HEK293 (cell line): ENCODE data around the gene EMP3.

ENCODE experiments used
- BCL11B ChIP-seq: fragments of 450-650 bp; formaldehyde crosslinking; IDR thresholded peaks from 2 replicates; pipeline ENCODE4 v1.5.1; 2016; ENCODE audit warnings: low read depth, missing biosample characterization, missing genetic modification characterization
- EGR2 ChIP-seq: fragments of 450-650 bp; formaldehyde crosslinking; IDR thresholded peaks from 2 replicates; pipeline ENCODE4 v1.5.1; 2016; ENCODE audit warnings: low read depth, missing biosample characterization, missing genetic modification characterization
- GLI4 ChIP-seq: fragments of 450-650 bp; formaldehyde crosslinking; IDR thresholded peaks from 2 replicates; pipeline ENCODE4 v1.5.1; 2016; ENCODE audit warnings: missing biosample characterization, missing genetic modification characterization
- KLF10 ChIP-seq: fragments of 450-650 bp; IDR thresholded peaks from 2 replicates; pipeline ENCODE4 v1.5.1; 2018; ENCODE audit warnings: missing biosample characterization, mild to moderate bottlenecking, missing genetic modification characterization
- KLF8 ChIP-seq: fragments of 450-650 bp; formaldehyde crosslinking; IDR thresholded peaks from 2 replicates; pipeline ENCODE4 v1.5.1; 2016; ENCODE audit warnings: missing biosample characterization, missing genetic modification characterization
- KLF9 ChIP-seq: fragments of 450-650 bp; formaldehyde crosslinking; IDR thresholded peaks from 2 replicates; pipeline ENCODE4 v1.5.1; 2016; ENCODE audit warnings: missing biosample characterization, missing genetic modification characterization, low read depth
- PRDM1 ChIP-seq: fragments of 450-650 bp; formaldehyde crosslinking; IDR thresholded peaks from 2 replicates; pipeline ENCODE4; 2016; ENCODE audit warnings: missing biosample characterization, missing genetic modification characterization
- ZNF138 ChIP-seq: fragments of 450-650 bp; formaldehyde crosslinking; IDR thresholded peaks from 2 replicates; pipeline ENCODE4 v1.5.1; 2016; ENCODE audit warnings: missing biosample characterization, missing genetic modification characterization, borderline replicate concordance
- ZNF157 ChIP-seq: fragments of 450-650 bp; formaldehyde crosslinking; IDR thresholded peaks from 2 replicates; pipeline ENCODE4 v1.5.1; 2016; ENCODE audit warnings: missing biosample characterization, missing genetic modification characterization
- ZNF184 ChIP-seq: fragments of 450-650 bp; IDR thresholded peaks from 2 replicates; pipeline ENCODE4 v1.5.1; 2018; ENCODE audit warnings: missing biosample characterization, mild to moderate bottlenecking, missing genetic modification characterization
- ZNF19 ChIP-seq: fragments of 450-650 bp; formaldehyde crosslinking; IDR thresholded peaks from 2 replicates; pipeline ENCODE4; 2016; ENCODE audit warnings: missing biosample characterization, missing genetic modification characterization, low read depth
- ZNF202 ChIP-seq: fragments of 450-650 bp; formaldehyde crosslinking; IDR thresholded peaks from 2 replicates; pipeline ENCODE4 v1.5.1; 2016; ENCODE audit warnings: missing biosample characterization, missing genetic modification characterization, borderline replicate concordance
- ZNF404 ChIP-seq: fragments of 450-650 bp; formaldehyde crosslinking; IDR thresholded peaks from 2 replicates; pipeline ENCODE4 v1.5.1; 2017; ENCODE audit warnings: missing biosample characterization, missing genetic modification characterization
- ZNF544 ChIP-seq: fragments of 450-650 bp; formaldehyde crosslinking; IDR thresholded peaks from 2 replicates; pipeline ENCODE4 v1.5.0; 2017; ENCODE audit warnings: missing biosample characterization, missing genetic modification characterization
- ZNF555 ChIP-seq: fragments of 450-650 bp; formaldehyde crosslinking; conservative IDR thresholded peaks from 2 replicates; pipeline ENCODE4 v1.5.1; 2017; ENCODE audit warnings: missing biosample characterization, mild to moderate bottlenecking, missing genetic modification characterization, inconsistent platforms
- ZNF621 ChIP-seq: fragments of 450-650 bp; formaldehyde crosslinking; IDR thresholded peaks from 2 replicates; pipeline ENCODE4 v1.5.1; 2017; ENCODE audit warnings: missing biosample characterization, missing genetic modification characterization
- ZNF843 ChIP-seq: fragments of 450-650 bp; formaldehyde crosslinking; IDR thresholded peaks from 2 replicates; pipeline ENCODE4 v1.5.1; 2016; ENCODE audit warnings: missing biosample characterization, missing genetic modification characterization
- TF ChIP-seq, protein P1 (sequence below): fragments of 450-650 bp; formaldehyde crosslinking; IDR thresholded peaks from 2 replicates; pipeline ENCODE4 v1.5.1; 2016; ENCODE audit warnings: missing biosample characterization, missing genetic modification characterization
- TF ChIP-seq, protein P2 (sequence below): fragments of 450-650 bp; formaldehyde crosslinking; IDR thresholded peaks from 2 replicates; pipeline ENCODE4 v1.5.0; 2017; ENCODE audit warnings: missing biosample characterization, missing genetic modification characterization, borderline replicate concordance
- TF ChIP-seq, protein P3 (sequence below): fragments of 450-650 bp; formaldehyde crosslinking; IDR thresholded peaks from 2 replicates; pipeline ENCODE4 v1.5.1; 2017; ENCODE audit warnings: missing biosample characterization, missing genetic modification characterization
- TF ChIP-seq, protein P4 (sequence below): fragments of 450-650 bp; formaldehyde crosslinking; IDR thresholded peaks from 2 replicates; pipeline ENCODE4 v1.5.1; 2016; ENCODE audit warnings: missing biosample characterization, missing genetic modification characterization
- TF ChIP-seq, protein P5 (sequence below): fragments of 450-650 bp; formaldehyde crosslinking; IDR thresholded peaks from 2 replicates; pipeline ENCODE4 v1.5.1; 2016; ENCODE audit warnings: missing biosample characterization, missing genetic modification characterization
- TF ChIP-seq, protein P6 (sequence below): fragments of 450-650 bp; formaldehyde crosslinking; IDR thresholded peaks from 2 replicates; pipeline ENCODE4 v1.5.1; 2016; ENCODE audit warnings: missing biosample characterization, missing genetic modification characterization, low read depth
- TF ChIP-seq, protein P7 (sequence below): fragments of 450-650 bp; formaldehyde crosslinking; IDR thresholded peaks from 2 replicates; pipeline ENCODE4 v1.5.1; 2017; ENCODE audit warnings: missing biosample characterization, missing genetic modification characterization
- TF ChIP-seq, protein P8 (sequence below): IDR thresholded peaks from 2 replicates; pipeline ENCODE4 v1.6.1; 2011; ENCODE audit warnings: mild to moderate bottlenecking, low read depth, low read length, borderline replicate concordance

The EMP3 gene

DNA sequence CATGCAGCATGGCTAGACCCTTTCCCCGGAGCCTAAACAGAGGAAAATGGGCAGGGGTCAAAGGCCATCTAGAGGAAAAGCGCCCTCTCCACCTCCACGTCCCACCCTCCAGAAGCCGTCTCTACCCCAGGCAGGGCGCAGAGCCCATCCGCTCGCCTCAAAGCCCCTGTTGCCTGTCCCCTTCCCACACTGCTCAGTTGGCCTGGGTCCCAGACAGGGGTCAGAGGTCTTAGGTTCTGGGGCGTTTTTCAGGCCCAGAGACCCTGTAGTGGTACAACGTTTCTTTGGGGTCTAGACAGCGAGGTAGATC, 38.1 kb downstream of the EMP3 start (continued):
- TF ChIP-seq, protein P1, sequence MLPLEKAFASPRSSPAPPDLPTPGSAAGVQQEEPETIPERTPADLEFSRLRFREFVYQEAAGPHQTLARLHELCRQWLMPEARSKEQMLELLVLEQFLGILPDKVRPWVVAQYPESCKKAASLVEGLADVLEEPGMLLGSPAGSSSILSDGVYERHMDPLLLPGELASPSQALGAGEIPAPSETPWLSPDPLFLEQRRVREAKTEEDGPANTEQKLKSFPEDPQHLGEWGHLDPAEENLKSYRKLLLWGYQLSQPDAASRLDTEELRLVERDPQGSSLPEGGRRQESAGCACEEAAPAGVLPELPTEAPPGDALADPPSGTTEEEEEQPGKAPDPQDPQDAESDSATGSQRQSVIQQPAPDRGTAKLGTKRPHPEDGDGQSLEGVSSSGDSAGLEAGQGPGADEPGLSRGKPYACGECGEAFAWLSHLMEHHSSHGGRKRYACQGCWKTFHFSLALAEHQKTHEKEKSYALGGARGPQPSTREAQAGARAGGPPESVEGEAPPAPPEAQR (tag by site-specific recombination), result no peak
- TF ChIP-seq, protein P2, sequence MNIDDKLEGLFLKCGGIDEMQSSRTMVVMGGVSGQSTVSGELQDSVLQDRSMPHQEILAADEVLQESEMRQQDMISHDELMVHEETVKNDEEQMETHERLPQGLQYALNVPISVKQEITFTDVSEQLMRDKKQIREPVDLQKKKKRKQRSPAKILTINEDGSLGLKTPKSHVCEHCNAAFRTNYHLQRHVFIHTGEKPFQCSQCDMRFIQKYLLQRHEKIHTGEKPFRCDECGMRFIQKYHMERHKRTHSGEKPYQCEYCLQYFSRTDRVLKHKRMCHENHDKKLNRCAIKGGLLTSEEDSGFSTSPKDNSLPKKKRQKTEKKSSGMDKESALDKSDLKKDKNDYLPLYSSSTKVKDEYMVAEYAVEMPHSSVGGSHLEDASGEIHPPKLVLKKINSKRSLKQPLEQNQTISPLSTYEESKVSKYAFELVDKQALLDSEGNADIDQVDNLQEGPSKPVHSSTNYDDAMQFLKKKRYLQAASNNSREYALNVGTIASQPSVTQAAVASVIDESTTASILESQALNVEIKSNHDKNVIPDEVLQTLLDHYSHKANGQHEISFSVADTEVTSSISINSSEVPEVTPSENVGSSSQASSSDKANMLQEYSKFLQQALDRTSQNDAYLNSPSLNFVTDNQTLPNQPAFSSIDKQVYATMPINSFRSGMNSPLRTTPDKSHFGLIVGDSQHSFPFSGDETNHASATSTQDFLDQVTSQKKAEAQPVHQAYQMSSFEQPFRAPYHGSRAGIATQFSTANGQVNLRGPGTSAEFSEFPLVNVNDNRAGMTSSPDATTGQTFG (tag by site-specific recombination), result no peak
- no peak for TF ChIP-seq ZNF138 (tag by site-specific recombination)
- no peak for TF ChIP-seq KLF8 (tag by site-specific recombination)
- TF ChIP-seq, protein P3, sequence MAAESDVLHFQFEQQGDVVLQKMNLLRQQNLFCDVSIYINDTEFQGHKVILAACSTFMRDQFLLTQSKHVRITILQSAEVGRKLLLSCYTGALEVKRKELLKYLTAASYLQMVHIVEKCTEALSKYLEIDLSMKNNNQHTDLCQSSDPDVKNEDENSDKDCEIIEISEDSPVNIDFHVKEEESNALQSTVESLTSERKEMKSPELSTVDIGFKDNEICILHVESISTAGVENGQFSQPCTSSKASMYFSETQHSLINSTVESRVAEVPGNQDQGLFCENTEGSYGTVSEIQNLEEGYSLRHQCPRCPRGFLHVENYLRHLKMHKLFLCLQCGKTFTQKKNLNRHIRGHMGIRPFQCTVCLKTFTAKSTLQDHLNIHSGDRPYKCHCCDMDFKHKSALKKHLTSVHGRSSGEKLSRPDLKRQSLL (tag by site-specific recombination), result no peak
- TF ChIP-seq, protein P4, sequence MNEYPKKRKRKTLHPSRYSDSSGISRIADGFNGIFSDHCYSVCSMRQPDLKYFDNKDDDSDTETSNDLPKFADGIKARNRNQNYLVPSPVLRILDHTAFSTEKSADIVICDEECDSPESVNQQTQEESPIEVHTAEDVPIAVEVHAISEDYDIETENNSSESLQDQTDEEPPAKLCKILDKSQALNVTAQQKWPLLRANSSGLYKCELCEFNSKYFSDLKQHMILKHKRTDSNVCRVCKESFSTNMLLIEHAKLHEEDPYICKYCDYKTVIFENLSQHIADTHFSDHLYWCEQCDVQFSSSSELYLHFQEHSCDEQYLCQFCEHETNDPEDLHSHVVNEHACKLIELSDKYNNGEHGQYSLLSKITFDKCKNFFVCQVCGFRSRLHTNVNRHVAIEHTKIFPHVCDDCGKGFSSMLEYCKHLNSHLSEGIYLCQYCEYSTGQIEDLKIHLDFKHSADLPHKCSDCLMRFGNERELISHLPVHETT (tag by site-specific recombination), result no peak
- TF ChIP-seq ZNF19 (tag by site-specific recombination), result no peak
- TF ChIP-seq ZNF621, result no peak
- TF ChIP-seq PRDM1, result no peak
- peak; percentile 38; the same call in 1 of the 2 replicates for TF ChIP-seq ZNF843 (tag by site-specific recombination)
- no peak for TF ChIP-seq KLF9 (tag by site-specific recombination)
- TF ChIP-seq GLI4 (tag by site-specific recombination), result 0 out of 2 replicates have a peak, but pooled peaks have one; percentile 68
- TF ChIP-seq, protein P5, sequence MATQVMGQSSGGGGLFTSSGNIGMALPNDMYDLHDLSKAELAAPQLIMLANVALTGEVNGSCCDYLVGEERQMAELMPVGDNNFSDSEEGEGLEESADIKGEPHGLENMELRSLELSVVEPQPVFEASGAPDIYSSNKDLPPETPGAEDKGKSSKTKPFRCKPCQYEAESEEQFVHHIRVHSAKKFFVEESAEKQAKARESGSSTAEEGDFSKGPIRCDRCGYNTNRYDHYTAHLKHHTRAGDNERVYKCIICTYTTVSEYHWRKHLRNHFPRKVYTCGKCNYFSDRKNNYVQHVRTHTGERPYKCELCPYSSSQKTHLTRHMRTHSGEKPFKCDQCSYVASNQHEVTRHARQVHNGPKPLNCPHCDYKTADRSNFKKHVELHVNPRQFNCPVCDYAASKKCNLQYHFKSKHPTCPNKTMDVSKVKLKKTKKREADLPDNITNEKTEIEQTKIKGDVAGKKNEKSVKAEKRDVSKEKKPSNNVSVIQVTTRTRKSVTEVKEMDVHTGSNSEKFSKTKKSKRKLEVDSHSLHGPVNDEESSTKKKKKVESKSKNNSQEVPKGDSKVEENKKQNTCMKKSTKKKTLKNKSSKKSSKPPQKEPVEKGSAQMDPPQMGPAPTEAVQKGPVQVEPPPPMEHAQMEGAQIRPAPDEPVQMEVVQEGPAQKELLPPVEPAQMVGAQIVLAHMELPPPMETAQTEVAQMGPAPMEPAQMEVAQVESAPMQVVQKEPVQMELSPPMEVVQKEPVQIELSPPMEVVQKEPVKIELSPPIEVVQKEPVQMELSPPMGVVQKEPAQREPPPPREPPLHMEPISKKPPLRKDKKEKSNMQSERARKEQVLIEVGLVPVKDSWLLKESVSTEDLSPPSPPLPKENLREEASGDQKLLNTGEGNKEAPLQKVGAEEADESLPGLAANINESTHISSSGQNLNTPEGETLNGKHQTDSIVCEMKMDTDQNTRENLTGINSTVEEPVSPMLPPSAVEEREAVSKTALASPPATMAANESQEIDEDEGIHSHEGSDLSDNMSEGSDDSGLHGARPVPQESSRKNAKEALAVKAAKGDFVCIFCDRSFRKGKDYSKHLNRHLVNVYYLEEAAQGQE (tag by site-specific recombination), result no peak
- no peak for TF ChIP-seq EGR2
- no peak for TF ChIP-seq ZNF404
- TF ChIP-seq, protein P6, sequence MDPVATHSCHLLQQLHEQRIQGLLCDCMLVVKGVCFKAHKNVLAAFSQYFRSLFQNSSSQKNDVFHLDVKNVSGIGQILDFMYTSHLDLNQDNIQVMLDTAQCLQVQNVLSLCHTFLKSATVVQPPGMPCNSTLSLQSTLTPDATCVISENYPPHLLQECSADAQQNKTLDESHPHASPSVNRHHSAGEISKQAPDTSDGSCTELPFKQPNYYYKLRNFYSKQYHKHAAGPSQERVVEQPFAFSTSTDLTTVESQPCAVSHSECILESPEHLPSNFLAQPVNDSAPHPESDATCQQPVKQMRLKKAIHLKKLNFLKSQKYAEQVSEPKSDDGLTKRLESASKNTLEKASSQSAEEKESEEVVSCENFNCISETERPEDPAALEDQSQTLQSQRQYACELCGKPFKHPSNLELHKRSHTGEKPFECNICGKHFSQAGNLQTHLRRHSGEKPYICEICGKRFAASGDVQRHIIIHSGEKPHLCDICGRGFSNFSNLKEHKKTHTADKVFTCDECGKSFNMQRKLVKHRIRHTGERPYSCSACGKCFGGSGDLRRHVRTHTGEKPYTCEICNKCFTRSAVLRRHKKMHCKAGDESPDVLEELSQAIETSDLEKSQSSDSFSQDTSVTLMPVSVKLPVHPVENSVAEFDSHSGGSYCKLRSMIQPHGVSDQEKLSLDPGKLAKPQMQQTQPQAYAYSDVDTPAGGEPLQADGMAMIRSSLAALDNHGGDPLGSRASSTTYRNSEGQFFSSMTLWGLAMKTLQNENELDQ (tag by site-specific recombination), result no peak
- TF ChIP-seq, protein P7, sequence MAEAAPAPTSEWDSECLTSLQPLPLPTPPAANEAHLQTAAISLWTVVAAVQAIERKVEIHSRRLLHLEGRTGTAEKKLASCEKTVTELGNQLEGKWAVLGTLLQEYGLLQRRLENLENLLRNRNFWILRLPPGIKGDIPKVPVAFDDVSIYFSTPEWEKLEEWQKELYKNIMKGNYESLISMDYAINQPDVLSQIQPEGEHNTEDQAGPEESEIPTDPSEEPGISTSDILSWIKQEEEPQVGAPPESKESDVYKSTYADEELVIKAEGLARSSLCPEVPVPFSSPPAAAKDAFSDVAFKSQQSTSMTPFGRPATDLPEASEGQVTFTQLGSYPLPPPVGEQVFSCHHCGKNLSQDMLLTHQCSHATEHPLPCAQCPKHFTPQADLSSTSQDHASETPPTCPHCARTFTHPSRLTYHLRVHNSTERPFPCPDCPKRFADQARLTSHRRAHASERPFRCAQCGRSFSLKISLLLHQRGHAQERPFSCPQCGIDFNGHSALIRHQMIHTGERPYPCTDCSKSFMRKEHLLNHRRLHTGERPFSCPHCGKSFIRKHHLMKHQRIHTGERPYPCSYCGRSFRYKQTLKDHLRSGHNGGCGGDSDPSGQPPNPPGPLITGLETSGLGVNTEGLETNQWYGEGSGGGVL (tag by site-specific recombination), result no peak
- TF ChIP-seq, protein P8, sequence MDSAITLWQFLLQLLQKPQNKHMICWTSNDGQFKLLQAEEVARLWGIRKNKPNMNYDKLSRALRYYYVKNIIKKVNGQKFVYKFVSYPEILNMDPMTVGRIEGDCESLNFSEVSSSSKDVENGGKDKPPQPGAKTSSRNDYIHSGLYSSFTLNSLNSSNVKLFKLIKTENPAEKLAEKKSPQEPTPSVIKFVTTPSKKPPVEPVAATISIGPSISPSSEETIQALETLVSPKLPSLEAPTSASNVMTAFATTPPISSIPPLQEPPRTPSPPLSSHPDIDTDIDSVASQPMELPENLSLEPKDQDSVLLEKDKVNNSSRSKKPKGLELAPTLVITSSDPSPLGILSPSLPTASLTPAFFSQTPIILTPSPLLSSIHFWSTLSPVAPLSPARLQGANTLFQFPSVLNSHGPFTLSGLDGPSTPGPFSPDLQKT, result no peak
- peak; percentile 99 for TF ChIP-seq BCL11B (tag by site-specific recombination)
- no peak for TF ChIP-seq ZNF555 (tag by site-specific recombination)
- TF ChIP-seq ZNF157 (tag by site-specific recombination), result peak; percentile 46; the same call in 1 of the 2 replicates
- TF ChIP-seq ZNF184 (tag by site-specific recombination), result no peak
- TF ChIP-seq ZNF544 (tag by site-specific recombination), result no peak
- no peak for TF ChIP-seq ZNF202 (tag by site-specific recombination)
- TF ChIP-seq KLF10, result no peak
